Panc1 (cell line): ENCODE data around the gene GRIN1. TPM values are rescaled to one million over a fixed set of nuclear protein-coding genes. Genes with fewer than 3 reads are reported as not detected.
A peak's percentile ranks its signal among the peaks of the same experiment; 100 is the strongest.

Experiments used
- ATAC-seq: fragments of 200-7000 bp; cut with Tn5 transposase; 2 replicates; pipeline ENCODE4 v1.9.1; 2020; ENCODE audit warnings: mild to moderate bottlenecking, moderate library complexity
- BruUV-seq: library from RNA; stranded (reverse); fragments of 400-500 nt; replicated peaks from 2 replicates; lab custom pipeline; 2021; lab: Mats Ljungman, UMichigan
- CTCF ChIA-PET: fragments of 300-600 bp; sonication (Branson Sonifier 250); formaldehyde crosslinking; loops from one replicate; lab custom pipeline; 2022; ENCODE audit warnings: antibody characterized with exemption; lab: Charles Lee
- POLR2A ChIA-PET: fragments of 300-600 bp; sonication (Branson Sonifier 250); formaldehyde crosslinking; loops from one replicate; lab custom pipeline; 2022; ENCODE audit warnings: antibody characterized with exemption; lab: Charles Lee
- DNase-seq: peaks from one replicate; pipeline ENCODE4 v3.0.0-alpha.2; 2010; ENCODE audit warnings: low read depth, low spot score
- H3K27ac ChIP-seq: 2 replicates; pipeline ENCODE4 v1.5.1; 2011; ENCODE audit warnings: mild to moderate bottlenecking, low read length, inconsistent platforms
- H3K27me3 ChIP-seq: fragments of 200-500 bp; sonication (Bioruptor generic); 2 replicates; pipeline ENCODE4 v1.6.0; 2014; ENCODE audit warnings: low read length, inconsistent platforms; ENCODE audit not compliant: control insufficient read depth, insufficient read depth
- H3K36me3 ChIP-seq: fragments of 200-500 bp; sonication (Bioruptor generic); 2 replicates; pipeline ENCODE4 v1.5.1; 2014; ENCODE audit warnings: inconsistent platforms, mild to moderate bottlenecking, low read length, moderate library complexity; ENCODE audit not compliant: control insufficient read depth, insufficient read depth
- H3K4me1 ChIP-seq: 2 replicates; pipeline ENCODE4 v1.5.1; 2011; ENCODE audit warnings: inconsistent platforms, mild to moderate bottlenecking, low read length, moderate library complexity; ENCODE audit not compliant: control insufficient read depth, insufficient read depth
- H3K4me3 ChIP-seq, 2 experiments: 2 replicates each; pipeline ENCODE4 v1.5.1; 2011 to 2012; ENCODE audit warnings: low read depth in 2 of 2, low read length in 2 of 2, mild to moderate bottlenecking in 2 of 2, inconsistent platforms in 1 of 2, moderate library complexity in 1 of 2
- H3K9me3 ChIP-seq: fragments of 200-500 bp; sonication (Bioruptor generic); 2 replicates; pipeline ENCODE4 v1.5.1; 2014; ENCODE audit warnings: low read depth, mild to moderate bottlenecking, inconsistent platforms, low read length, moderate library complexity; ENCODE audit not compliant: control insufficient read depth, insufficient read depth
- CTCF ChIP-seq: fragments of 450-650 bp; IDR thresholded peaks from 2 replicates; pipeline ENCODE4 v1.5.1; 2017; ENCODE audit warnings: mild to moderate bottlenecking
- POLR2AphosphoS5 ChIP-seq: IDR thresholded peaks from 2 replicates; pipeline ENCODE4 v1.6.1; 2012; ENCODE audit warnings: mild to moderate bottlenecking, low read depth, low read length, moderate library complexity
- SIN3A ChIP-seq: IDR thresholded peaks from 2 replicates; pipeline ENCODE4 v1.6.1; 2012; ENCODE audit warnings: low read depth, mild to moderate bottlenecking, low read length, moderate library complexity, borderline replicate concordance; ENCODE audit not compliant: insufficient read depth
- TCF7L2 ChIP-seq: IDR thresholded peaks from 2 replicates; pipeline ENCODE4 v1.6.1; 2011; ENCODE audit warnings: mild to moderate bottlenecking, low read depth, low read length, inconsistent platforms
- in situ Hi-C: cut with HindIII; loops from 2 replicates; pipeline ENCODE4 v1.10.0; 2016; ENCODE audit warnings: low sequenced_read_pairs, low pct_unique_long_range_greater_than_20kb
- intact Hi-C: fragments of 100-400 bp; cut with micrococcal nuclease; formaldehyde crosslinking; loops from one replicate; pipeline ENCODE4 v1.10.0; 2022; ENCODE audit not compliant: unreplicated experiment
- total RNA-seq: library from RNA; stranded (reverse); gene quantifications from one replicate; pipeline ENCODE4 v1.2.1, GENCODE V29; 2021; ENCODE audit not compliant: unreplicated experiment
- TF ChIP-seq, protein P1 (sequence below), 2 experiments: IDR thresholded peaks; 2 replicates each; pipeline ENCODE4 v1.6.1; 2011 to 2012; ENCODE audit warnings: low read depth in 2 of 2, control low read depth in 1 of 2, low read length in 1 of 2, mild to moderate bottlenecking in 1 of 2, moderate library complexity in 1 of 2; ENCODE audit not compliant: insufficient read depth in 1 of 2

GRIN1 gene
- total RNA-seq, 1 experiment from 2014 or later, result 4.9 TPM

DNA sequence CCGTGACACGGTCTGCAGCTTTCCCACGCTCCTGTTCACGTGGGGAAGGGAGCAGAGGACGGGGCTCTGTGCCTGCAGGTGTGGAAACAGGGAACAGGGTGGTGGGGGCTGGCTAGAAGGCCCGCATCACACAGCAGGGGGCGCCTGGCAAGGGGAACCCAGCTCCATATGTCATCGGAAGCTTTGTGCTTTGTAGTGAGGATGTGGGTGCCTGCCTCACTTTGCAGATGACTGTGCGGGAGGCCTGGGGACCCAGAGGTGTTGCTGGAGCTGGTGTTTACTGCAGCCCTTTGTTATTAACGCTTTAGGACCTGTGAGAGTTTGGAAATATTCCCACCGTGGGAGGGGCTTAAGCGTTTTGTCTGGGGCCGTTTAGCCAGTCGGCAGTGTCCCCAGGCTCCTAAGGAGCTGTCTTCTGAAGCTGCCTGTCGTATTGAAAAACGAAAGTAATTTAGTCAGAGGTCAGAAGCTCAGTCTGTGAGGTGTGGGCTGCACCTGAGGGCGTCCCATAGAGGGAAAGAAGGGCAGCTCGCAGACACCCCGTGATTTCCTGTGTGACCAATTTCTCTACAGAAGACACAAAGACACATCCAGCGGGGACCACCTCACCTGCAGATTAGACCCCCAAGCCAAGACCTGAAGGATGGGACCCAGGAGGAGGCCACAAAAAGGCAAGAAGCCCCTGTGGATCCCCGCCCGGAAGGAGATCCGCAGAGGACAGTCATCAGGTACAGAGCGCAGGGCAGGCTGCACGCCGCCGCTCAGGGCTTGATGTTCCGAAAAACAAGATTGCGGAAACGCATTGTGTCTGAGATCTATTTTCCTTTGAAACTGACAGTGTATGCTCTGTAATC is 43.1 kb upstream of the GRIN1 start:
- TF ChIP-seq TCF7L2 (no peak), SIN3A (no peak)
- in situ Hi-C loops, result no loop called here
- DNase-seq (no peak), ATAC-seq (peak; percentile 58; the same call in 1 of the 2 replicates)
- Histone ChIP-seq H3K36me3 (no peaks in the 10 kb centered on the region; the same call in none of the 2 replicates), H3K4me1 (no peaks in the 10 kb centered on the region), H3K4me3 (no peak overlapping the region), H3K9me3 (no peaks in the 10 kb centered on the region), H3K27ac (no peak overlapping the region), H3K27me3 (no peaks in the 10 kb centered on the region)
- ChIA-PET POLR2A (interaction anchor here (0.6 kb wide), 1 partner anchor 11 kb away, joined by 6 read pairs; no protein-coding TSS in a partner anchor), CTCF (no interaction called here)
- no TSS peak for BruUV-seq
- intact Hi-C loops, result no loop called here

DNA sequence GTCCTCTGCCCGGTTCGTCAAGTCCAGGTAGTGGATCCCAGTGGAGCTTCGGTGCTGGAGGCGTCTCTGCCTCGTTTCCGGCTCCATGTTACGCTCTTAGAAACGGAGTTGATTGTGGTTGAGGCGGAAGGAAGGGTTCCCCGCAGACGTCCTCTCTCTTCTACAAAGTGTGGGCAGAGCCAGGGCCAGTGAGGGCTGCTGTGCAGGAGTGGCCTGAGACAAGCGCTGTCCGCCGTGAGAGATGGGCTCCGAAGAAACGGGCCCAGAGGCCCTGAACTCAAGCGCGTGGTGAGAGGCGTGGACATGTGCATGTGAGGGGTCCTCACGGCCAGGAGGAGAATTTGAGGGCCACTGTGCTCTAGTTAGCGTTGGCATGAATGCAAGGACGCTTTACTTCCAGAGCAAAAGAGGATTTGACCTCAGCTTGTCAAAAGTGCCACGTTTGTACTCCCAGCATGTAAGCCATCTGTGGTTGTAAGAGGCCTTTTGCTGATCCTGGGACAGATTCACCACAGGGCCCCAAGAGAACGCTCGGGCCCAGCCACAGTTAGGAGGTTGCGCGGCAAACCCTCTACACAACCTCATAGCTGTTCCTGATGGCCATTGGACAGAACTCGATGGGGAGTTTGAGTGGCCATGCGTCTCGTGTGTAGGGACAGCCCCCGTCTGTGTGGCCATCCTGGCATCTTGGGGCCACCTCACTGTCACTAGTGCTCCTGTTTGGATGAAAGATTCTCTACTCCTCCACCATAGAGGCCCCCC is 42.0 kb upstream of the GRIN1 start:
- CTCF ChIA-PET, result no interaction called here
- no peak for DNase-seq
- Histone ChIP-seq H3K27me3 (no peaks in the 10 kb centered on the region), H3K4me3 (no peak overlapping the region), H3K4me1 (no peaks in the 10 kb centered on the region), H3K36me3 (no peaks in the 10 kb centered on the region; the same call in none of the 2 replicates), H3K9me3 (no peaks in the 10 kb centered on the region), H3K27ac (no peak overlapping the region)
- TF ChIP-seq POLR2AphosphoS5 (no peak), CTCF (no peak), TCF7L2 (no peak), SIN3A (no peak)
- TF ChIP-seq, protein P1, sequence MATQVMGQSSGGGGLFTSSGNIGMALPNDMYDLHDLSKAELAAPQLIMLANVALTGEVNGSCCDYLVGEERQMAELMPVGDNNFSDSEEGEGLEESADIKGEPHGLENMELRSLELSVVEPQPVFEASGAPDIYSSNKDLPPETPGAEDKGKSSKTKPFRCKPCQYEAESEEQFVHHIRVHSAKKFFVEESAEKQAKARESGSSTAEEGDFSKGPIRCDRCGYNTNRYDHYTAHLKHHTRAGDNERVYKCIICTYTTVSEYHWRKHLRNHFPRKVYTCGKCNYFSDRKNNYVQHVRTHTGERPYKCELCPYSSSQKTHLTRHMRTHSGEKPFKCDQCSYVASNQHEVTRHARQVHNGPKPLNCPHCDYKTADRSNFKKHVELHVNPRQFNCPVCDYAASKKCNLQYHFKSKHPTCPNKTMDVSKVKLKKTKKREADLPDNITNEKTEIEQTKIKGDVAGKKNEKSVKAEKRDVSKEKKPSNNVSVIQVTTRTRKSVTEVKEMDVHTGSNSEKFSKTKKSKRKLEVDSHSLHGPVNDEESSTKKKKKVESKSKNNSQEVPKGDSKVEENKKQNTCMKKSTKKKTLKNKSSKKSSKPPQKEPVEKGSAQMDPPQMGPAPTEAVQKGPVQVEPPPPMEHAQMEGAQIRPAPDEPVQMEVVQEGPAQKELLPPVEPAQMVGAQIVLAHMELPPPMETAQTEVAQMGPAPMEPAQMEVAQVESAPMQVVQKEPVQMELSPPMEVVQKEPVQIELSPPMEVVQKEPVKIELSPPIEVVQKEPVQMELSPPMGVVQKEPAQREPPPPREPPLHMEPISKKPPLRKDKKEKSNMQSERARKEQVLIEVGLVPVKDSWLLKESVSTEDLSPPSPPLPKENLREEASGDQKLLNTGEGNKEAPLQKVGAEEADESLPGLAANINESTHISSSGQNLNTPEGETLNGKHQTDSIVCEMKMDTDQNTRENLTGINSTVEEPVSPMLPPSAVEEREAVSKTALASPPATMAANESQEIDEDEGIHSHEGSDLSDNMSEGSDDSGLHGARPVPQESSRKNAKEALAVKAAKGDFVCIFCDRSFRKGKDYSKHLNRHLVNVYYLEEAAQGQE (IDR thresholded peaks at IDR 0.05; ENCODE audit: insufficient read depth in 1 of 2, low read depth in 2 of 2, low read length in 1 of 2), result no peak
- intact Hi-C loops, result no loop called here
- in situ Hi-C loops, result no loop called here
- ATAC-seq, result no peak
- BruUV-seq, result no TSS peak
- POLR2A ChIA-PET, result no interaction called here
